ENCODE data around the gene COX6A1.

GRCh38 chr12:120413901-120414695 lies 23.8 kb upstream of the COX6A1 start:
- TF ChIP-seq CTCF (IDR thresholded peaks at IDR 0.05; ENCODE audit: poor library complexity, severe bottlenecking) (no peak), EP300 (conservative IDR thresholded peaks at IDR 0.05; ENCODE audit: poor library complexity, severe bottlenecking) (no peak), MXI1 (conservative IDR thresholded peaks at IDR 0.05; ENCODE audit: poor library complexity, severe bottlenecking) (no peak), RAD21 (conservative IDR thresholded peaks at IDR 0.05) (no peak), REST (IDR thresholded peaks at IDR 0.05; ENCODE audit: borderline replicate concordance) (no peak), POLR2AphosphoS5 (IDR thresholded peaks at IDR 0.05) (no peak), EZH2 (IDR thresholded peaks at IDR 0.05; ENCODE audit: borderline replicate concordance, insufficient read depth, low read length, poor library complexity, severe bottlenecking) (no peak), SMC3 (conservative IDR thresholded peaks at IDR 0.05; ENCODE audit: poor library complexity) (no peak)

Data from neural cell (in vitro differentiated cells).